ENCODE data around the gene ANKRD7.
A peak's percentile ranks its signal among the peaks of the same experiment; 100 is the strongest.

The ANKRD7 gene

GRCh38 chr7:118224521-118224920 is at the start of gene ANKRD7:
Gene ANKRD7 (plus strand): TSS chr7:118224704. CDS start chr7:118224831, 127 bp downstream.
- no peak for DNase-seq (ENCODE audit: low read depth)

GRCh38 chr7:118175740-118176139 is 48.8 kb upstream of the ANKRD7 start:
- no peak for DNase-seq (ENCODE audit: low read depth)

DNA sequence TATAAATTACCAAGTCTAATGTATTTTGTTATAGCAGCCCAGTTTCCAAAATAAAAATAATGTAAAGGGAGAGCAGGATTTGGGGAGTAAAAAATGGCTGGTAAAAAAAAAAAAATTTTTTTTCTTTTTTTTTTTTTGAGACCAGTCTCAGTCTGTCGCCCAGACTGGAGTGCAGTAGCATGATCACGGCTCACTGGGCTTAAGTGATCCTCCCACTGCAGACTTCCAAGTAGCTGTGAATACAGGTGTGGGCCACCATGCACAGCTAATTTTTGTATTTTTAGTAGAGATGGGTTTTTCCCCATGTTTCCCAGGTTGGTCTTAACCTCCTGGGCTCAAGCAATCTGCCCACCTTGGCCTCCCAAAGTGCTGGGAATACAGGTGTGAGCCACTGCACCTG is 45.3 kb upstream of the ANKRD7 start:
- DNase-seq (ENCODE audit: low read depth), result no peak

DNA sequence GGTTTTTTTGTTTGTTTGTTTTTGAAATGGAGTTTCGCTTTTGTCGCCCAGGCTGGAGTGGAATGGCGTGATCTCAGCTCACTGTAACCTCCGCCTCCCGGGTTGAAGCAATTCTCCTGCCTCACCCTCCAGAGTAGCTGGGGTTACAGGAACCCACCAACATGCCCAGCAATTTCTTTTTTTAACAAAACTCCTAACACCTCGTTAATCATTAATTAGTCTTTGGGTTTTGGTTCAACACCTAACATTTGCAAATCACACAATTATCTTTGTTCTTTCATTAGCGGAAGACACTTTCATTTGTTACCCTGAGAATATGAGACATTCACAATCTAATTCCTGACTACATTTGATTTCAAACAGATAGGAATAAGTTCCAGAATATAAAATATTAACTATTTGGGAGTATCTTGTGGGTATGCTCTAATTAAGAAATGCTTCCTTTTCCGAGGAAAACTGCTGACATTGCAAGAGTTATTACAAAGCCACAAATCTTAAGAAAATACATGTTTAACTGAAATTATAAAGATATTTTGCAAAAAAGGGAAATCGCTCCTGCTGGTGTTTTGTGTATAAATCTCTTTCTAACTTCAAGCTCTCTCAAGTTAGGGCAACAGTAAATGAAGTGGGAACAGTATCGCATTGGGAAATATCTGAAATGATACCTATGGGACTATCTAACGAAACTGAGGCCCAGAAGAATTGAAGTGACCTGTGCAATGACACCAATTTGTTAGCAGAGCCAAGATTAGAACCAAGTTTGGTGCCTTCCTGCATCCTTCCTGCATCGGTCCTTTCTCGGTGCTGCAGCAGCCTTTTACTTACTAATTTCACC is 41.7 kb upstream of the ANKRD7 start:
- DNase-seq (ENCODE audit: low read depth), result no peak

- no peak for DNase-seq (ENCODE audit: low read depth)
Observed at GRCh38 chr7:118183428-118183785, 41.1 kb upstream of the ANKRD7 start.

GRCh38 chr7:118183786-118184564 is 40.5 kb upstream of the ANKRD7 start, which contains the start of gene LSM8:
Gene LSM8 (plus strand): TSS chr7:118184164. CDS start chr7:118184224, 60 bp downstream.
- peak; percentile 89 for DNase-seq (ENCODE audit: low read depth)

GRCh38 chr7:118184565-118184940 is 40.0 kb upstream of the ANKRD7 start:
- no peak for DNase-seq (ENCODE audit: low read depth)

- no peak for DNase-seq (ENCODE audit: low read depth)
Observed at GRCh38 chr7:118185163-118185860, 39.2 kb upstream of the ANKRD7 start.

DNA sequence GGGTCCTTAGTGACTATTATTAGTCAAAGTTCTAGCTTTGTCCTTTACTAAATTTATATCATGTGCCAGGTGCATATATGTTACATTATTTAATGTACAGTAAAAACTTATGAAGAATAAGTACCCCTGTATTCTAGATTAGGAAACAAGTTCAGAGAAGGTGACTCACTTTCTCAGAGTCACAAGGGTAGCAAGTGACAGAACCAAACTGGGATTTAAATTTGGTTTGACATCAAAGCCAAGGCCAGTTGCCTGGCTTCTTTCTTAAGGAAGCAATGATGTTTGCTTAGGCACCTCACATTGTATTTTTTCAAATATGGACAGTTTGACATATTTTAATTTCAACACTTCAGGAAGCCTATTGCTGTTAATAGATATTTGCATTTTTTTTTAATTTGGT is 38.0 kb upstream of the ANKRD7 start:
- no peak for DNase-seq (ENCODE audit: low read depth)

- no peak for DNase-seq (ENCODE audit: low read depth)
Observed at GRCh38 chr7:118194571-118194970, 29.9 kb upstream of the ANKRD7 start.

- no peak for DNase-seq (ENCODE audit: low read depth)
Observed at GRCh38 chr7:118195837-118196474, 28.5 kb upstream of the ANKRD7 start.

DNA sequence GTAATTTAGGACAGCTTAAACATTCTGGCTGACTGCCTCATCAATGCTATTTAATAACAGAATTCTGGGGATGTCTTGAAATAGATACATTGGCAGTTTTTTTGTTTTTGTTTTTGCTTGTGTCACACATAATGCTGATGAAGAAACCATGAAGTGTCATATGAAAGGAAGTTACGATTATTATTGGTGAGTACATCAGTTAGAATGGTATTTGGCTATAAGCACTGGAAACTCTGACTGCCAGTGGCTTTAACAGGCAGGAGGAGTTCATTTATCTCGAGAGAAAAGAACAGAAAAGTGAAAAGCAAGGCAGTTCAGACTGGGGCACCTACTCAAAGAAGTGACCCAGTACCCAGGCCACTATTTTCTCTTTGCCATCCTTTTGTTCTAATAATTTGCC is 22.4 kb upstream of the ANKRD7 start:
- no peak for DNase-seq (ENCODE audit: low read depth)

DNA sequence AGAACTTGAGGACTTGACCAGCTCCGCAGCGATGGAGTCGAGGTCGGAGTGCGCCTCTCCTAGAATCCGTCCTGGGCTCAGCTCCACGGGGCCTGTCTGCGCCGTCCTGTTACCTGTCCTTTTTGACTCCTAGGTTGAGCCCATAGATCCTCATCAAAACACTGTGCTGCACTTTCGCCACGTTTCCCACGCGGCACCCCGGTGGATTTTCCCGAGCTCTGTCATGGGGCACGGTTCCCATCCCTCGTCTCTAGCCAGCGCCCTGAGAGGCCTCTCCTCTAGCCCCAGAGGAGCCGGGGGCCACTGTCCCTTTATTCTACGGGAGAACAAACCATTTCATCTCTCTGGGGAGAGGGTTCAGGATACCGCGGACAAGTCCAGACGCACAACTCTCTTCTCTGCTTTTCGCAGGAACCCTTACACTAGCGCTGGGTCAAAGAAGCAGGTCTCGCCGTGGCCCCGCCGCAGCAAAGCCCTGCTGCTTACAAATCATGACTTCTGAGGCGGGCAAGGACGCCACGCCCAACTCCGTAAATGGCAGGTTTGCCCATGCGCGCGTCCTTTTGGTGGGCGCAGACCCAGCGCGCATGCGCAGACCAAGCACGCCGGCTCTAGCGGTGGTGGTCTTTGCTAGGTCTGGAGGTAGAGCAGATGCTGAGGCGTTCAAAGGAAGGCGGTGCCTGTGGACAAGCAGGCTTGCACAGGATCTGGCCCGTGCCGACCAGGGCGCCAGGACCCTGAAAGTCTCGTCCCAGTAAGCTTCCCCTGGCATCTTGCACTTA is 10.3 kb upstream of the ANKRD7 start:
- DNase-seq (ENCODE audit: low read depth), result no peak

GRCh38 chr7:118214833-118215182 is 9.7 kb upstream of the ANKRD7 start:
- DNase-seq (ENCODE audit: low read depth), result no peak

DNA sequence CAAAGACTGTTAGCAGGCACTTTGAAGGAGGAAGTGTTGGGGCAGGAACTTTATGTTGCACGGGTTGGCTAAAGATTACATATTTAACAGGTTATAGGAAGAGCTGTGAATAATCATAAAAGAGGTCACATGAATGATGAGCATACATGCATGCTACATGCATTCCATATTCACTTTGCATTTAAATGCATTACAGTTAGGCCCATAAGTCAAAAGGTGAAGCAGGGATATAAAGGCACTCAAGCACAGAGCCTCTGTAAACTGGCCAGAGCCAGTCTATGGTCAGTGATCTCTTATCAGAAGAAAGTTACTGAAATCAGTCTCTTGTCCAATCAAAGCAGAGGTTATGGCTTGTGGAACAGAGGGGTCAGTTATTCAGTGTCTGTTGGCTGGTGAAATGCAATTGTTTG is 7.3 kb upstream of the ANKRD7 start:
- DNase-seq (ENCODE audit: low read depth), result no peak

GRCh38 chr7:118218413-118219156 is 5.9 kb upstream of the ANKRD7 start:
- no peak for DNase-seq (ENCODE audit: low read depth)

GRCh38 chr7:118219157-118219512 is 5.4 kb upstream of the ANKRD7 start:
- DNase-seq (ENCODE audit: low read depth), result no peak

DNA sequence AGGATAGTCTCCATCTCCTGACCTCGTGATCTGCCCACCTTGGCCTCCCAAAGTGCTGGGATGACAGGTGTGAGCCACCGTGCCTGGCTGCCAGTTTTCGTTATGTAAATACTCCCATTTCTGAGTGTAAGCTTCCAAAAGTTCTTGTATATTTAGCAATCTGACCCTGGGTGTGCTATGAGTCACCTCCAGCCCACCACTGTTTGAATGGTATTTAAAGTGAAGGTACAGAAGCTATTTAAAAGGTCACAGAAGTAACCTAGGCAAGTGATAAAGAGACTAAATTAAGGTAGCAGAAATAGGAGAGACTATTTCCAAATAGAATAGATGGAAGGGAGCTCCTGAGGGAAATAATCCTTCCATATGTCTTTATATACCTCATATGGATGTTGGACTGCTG is 3.9 kb upstream of the ANKRD7 start:
- no peak for DNase-seq (ENCODE audit: low read depth)

GRCh38 chr7:118222591-118222990 is 1.9 kb upstream of the ANKRD7 start:
- DNase-seq (ENCODE audit: low read depth), result no peak

DNA sequence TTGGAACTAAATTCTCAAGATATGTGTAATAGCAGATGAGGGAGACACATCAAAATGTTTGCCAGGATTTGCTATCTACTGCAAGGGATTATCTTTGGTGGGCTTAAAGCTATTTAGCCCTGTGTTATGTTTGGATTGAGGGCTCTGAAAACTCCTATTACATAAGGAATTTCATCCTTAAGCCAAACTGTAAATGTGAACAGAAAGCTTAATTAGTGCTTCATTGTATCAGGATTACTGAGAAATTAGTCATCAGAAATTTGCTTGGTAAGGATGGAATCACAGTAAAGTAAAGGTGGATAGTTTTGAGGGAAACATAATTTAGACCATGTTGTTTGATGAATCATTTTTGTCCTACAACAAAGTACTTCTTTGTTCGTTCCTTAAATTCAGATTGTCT is 8.3 kb downstream of the ANKRD7 start:
- peak; percentile 14 for DNase-seq (ENCODE audit: low read depth)

- no peak for DNase-seq (ENCODE audit: low read depth)
Observed at GRCh38 chr7:118233799-118234198, 9.3 kb downstream of the ANKRD7 start.
